D721Med (cell line): ENCODE data around the gene TBC1D8.

Experiments
- DNase-seq: peaks from one replicate; pipeline ENCODE4 v3.0.0; 2011; ENCODE audit warnings: low spot score; ENCODE audit not compliant: insufficient read length
- FAIRE-seq: peaks from 2 replicates; lab custom pipeline; 2011; peaks lifted over from hg19 to GRCh38; lab: Jason Lieb, UNC
- TF ChIP-seq, protein P1 (sequence below): IDR thresholded peaks from 2 replicates; pipeline ENCODE4 v1.5.1; 2012; ENCODE audit warnings: mild to moderate bottlenecking, control low read depth; ENCODE audit not compliant: insufficient read depth; ENCODE audit errors: missing control alignments

Gene TBC1D8

GRCh38 chr2:101151146-101151858 is at the start of gene TBC1D8:
Gene TBC1D8 (minus strand): TSS chr2:101151382. CDS start chr2:101151253, 129 bp downstream.
- TF ChIP-seq, protein P1, sequence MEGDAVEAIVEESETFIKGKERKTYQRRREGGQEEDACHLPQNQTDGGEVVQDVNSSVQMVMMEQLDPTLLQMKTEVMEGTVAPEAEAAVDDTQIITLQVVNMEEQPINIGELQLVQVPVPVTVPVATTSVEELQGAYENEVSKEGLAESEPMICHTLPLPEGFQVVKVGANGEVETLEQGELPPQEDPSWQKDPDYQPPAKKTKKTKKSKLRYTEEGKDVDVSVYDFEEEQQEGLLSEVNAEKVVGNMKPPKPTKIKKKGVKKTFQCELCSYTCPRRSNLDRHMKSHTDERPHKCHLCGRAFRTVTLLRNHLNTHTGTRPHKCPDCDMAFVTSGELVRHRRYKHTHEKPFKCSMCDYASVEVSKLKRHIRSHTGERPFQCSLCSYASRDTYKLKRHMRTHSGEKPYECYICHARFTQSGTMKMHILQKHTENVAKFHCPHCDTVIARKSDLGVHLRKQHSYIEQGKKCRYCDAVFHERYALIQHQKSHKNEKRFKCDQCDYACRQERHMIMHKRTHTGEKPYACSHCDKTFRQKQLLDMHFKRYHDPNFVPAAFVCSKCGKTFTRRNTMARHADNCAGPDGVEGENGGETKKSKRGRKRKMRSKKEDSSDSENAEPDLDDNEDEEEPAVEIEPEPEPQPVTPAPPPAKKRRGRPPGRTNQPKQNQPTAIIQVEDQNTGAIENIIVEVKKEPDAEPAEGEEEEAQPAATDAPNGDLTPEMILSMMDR: no peak
- DNase-seq (peak; percentile 50), FAIRE-seq (no peak)

- DNase-seq (no peak), FAIRE-seq (no peak)
- TF ChIP-seq, protein P1: no peak
These were observed 49.5 kb upstream of the TBC1D8 start for GRCh38 chr2:101200676-101201075.

- DNase-seq: no peak
- TF ChIP-seq, protein P1: no peak
- no peak for FAIRE-seq
These were observed 48.1 kb upstream of the TBC1D8 start for GRCh38 chr2:101199251-101199791.

- TF ChIP-seq, protein P1: no peak
- no peak for FAIRE-seq
- DNase-seq: no peak
These were observed 46.6 kb upstream of the TBC1D8 start for GRCh38 chr2:101197814-101198213.

- TF ChIP-seq, protein P1: no peak
- no peak for DNase-seq
- no peak for FAIRE-seq
These were observed 46.1 kb upstream of the TBC1D8 start for GRCh38 chr2:101197215-101197745.

GRCh38 chr2:101195871-101196661 is 44.9 kb upstream of the TBC1D8 start:
- no peak for DNase-seq
- FAIRE-seq: no peak
- TF ChIP-seq, protein P1: no peak
